ENCODE data around the gene DRD2.

DRD2 gene

GRCh38 chr11:113484223-113484622 lies 9.0 kb upstream of the DRD2 start:
- DNase-seq (ENCODE audit: low read depth), result no peak

- no peak for DNase-seq (ENCODE audit: low read depth)
Measured at GRCh38 chr11:113481672-113482071, 6.5 kb upstream of the DRD2 start.

- DNase-seq (ENCODE audit: low read depth), result no peak
Measured at GRCh38 chr11:113481226-113481625, 6.0 kb upstream of the DRD2 start.

GRCh38 chr11:113477321-113477720 lies 2.1 kb upstream of the DRD2 start:
- DNase-seq (ENCODE audit: low read depth), result no peak

- no peak for DNase-seq (ENCODE audit: low read depth)
Measured at GRCh38 chr11:113476553-113476952, 1.4 kb upstream of the DRD2 start.

GRCh38 chr11:113474362-113475159 lies 637 bp downstream of the DRD2 start:
- peak; percentile 79 for DNase-seq (ENCODE audit: low read depth)

GRCh38 chr11:113473983-113474361 lies 1.2 kb downstream of the DRD2 start:
- DNase-seq (ENCODE audit: low read depth), result no peak

GRCh38 chr11:113472471-113472870 lies 2.7 kb downstream of the DRD2 start:
- no peak for DNase-seq (ENCODE audit: low read depth)

- no peak for DNase-seq (ENCODE audit: low read depth)
Measured at GRCh38 chr11:113470233-113470632, 5.0 kb downstream of the DRD2 start.

GRCh38 chr11:113468726-113469345 lies 6.4 kb downstream of the DRD2 start:
- DNase-seq (ENCODE audit: low read depth), result no peak

- DNase-seq (ENCODE audit: low read depth), result no peak
Measured at GRCh38 chr11:113467545-113467944, 7.7 kb downstream of the DRD2 start.

GRCh38 chr11:113465786-113466185 lies 9.4 kb downstream of the DRD2 start:
- no peak for DNase-seq (ENCODE audit: low read depth)

- DNase-seq (ENCODE audit: low read depth), result no peak
Measured at GRCh38 chr11:113464416-113464815, 10.8 kb downstream of the DRD2 start.

GRCh38 chr11:113462830-113463229 lies 12.4 kb downstream of the DRD2 start:
- no peak for DNase-seq (ENCODE audit: low read depth)

- DNase-seq (ENCODE audit: low read depth), result no peak
Measured at GRCh38 chr11:113461639-113462038, 13.6 kb downstream of the DRD2 start.

GRCh38 chr11:113460469-113460868 lies 14.7 kb downstream of the DRD2 start:
- DNase-seq (ENCODE audit: low read depth), result no peak

GRCh38 chr11:113458189-113458588 lies 17.0 kb downstream of the DRD2 start:
- no peak for DNase-seq (ENCODE audit: low read depth)

- no peak for DNase-seq (ENCODE audit: low read depth)
Measured at GRCh38 chr11:113457784-113458183, 17.4 kb downstream of the DRD2 start.

- no peak for DNase-seq (ENCODE audit: low read depth)
Measured at GRCh38 chr11:113454455-113454854, 20.7 kb downstream of the DRD2 start.

GRCh38 chr11:113449743-113450142 lies 25.5 kb downstream of the DRD2 start:
- DNase-seq (ENCODE audit: low read depth), result no peak

- no peak for DNase-seq (ENCODE audit: low read depth)
Measured at GRCh38 chr11:113448316-113448677, 26.9 kb downstream of the DRD2 start.

GRCh38 chr11:113447621-113448315 lies 27.4 kb downstream of the DRD2 start:
- DNase-seq (ENCODE audit: low read depth), result peak; percentile 45

GRCh38 chr11:113446938-113447337 lies 28.3 kb downstream of the DRD2 start:
- no peak for DNase-seq (ENCODE audit: low read depth)
